HEK293T (cell line): ENCODE measurements around the gene HOXB3.

Experiments
- CTCF ChIA-PET: fragments of 350-600 bp; formaldehyde crosslinking; extraction: SDS; loops from one replicate; lab custom pipeline; 2021; ENCODE audit warnings: antibody characterized with exemption, inconsistent platforms; lab: Yijun Ruan, JAX
- POLR2A ChIA-PET: fragments of 350-600 bp; formaldehyde crosslinking; extraction: SDS; loops from one replicate; lab custom pipeline; 2020; ENCODE audit warnings: antibody characterized with exemption, inconsistent platforms; lab: Yijun Ruan, JAX
- DNase-seq: peaks from one replicate; pipeline ENCODE4 v3.0.0; 2012; ENCODE audit warnings: mixed read lengths; ENCODE audit errors: extremely low spot score
- ARNT ChIP-seq: fragments of 450-650 bp; IDR thresholded peaks from 2 replicates; pipeline ENCODE4 v1.6.1; 2017; ENCODE audit warnings: mild to moderate bottlenecking
- BHLHE40 ChIP-seq: fragments of 450-650 bp; IDR thresholded peaks from 2 replicates; pipeline ENCODE4 v1.6.1; 2016; ENCODE audit warnings: mild to moderate bottlenecking, moderate library complexity, borderline replicate concordance
- CTBP1 ChIP-seq: fragments of 450-650 bp; IDR thresholded peaks from 2 replicates; pipeline ENCODE4 v1.6.1; 2016; ENCODE audit warnings: borderline replicate concordance
- ELF4 ChIP-seq: fragments of 450-650 bp; IDR thresholded peaks from 2 replicates; pipeline ENCODE4 v1.6.1; 2017; ENCODE audit warnings: antibody characterized with exemption
- FOXA1 ChIP-seq: fragments of 450-650 bp; IDR thresholded peaks from 2 replicates; pipeline ENCODE4 v1.6.1; 2016; ENCODE audit warnings: mild to moderate bottlenecking
- FOXK2 ChIP-seq: fragments of 450-650 bp; IDR thresholded peaks from 2 replicates; pipeline ENCODE4 v1.6.1; 2016; ENCODE audit warnings: mild to moderate bottlenecking
- FOXM1 ChIP-seq: fragments of 450-650 bp; IDR thresholded peaks from 2 replicates; pipeline ENCODE4 v1.6.1; 2017; ENCODE audit warnings: mild to moderate bottlenecking, borderline replicate concordance
- HDGF ChIP-seq: fragments of 450-650 bp; IDR thresholded peaks from 2 replicates; pipeline ENCODE4 v1.6.1; 2017; ENCODE audit warnings: antibody characterized with exemption, borderline replicate concordance
- L3MBTL2 ChIP-seq: fragments of 450-650 bp; conservative IDR thresholded peaks from 2 replicates; pipeline ENCODE4 v1.6.1; 2016; ENCODE audit warnings: mild to moderate bottlenecking
- LEF1 ChIP-seq: fragments of 450-650 bp; IDR thresholded peaks from 2 replicates; pipeline ENCODE4 v1.6.1; 2017; ENCODE audit warnings: mild to moderate bottlenecking, borderline replicate concordance
- NFRKB ChIP-seq: fragments of 450-650 bp; IDR thresholded peaks from 2 replicates; pipeline ENCODE4 v1.6.1; 2016; ENCODE audit warnings: mild to moderate bottlenecking, moderate library complexity
- PKNOX1 ChIP-seq: fragments of 450-650 bp; IDR thresholded peaks from 2 replicates; pipeline ENCODE4 v1.6.1; 2016
- SP1 ChIP-seq: fragments of 450-650 bp; IDR thresholded peaks from 2 replicates; pipeline ENCODE4 v1.6.1; 2017
- SUZ12 ChIP-seq: fragments of 450-650 bp; IDR thresholded peaks from 2 replicates; pipeline ENCODE4 v1.6.1; 2016; ENCODE audit warnings: mild to moderate bottlenecking
- TARDBP ChIP-seq: fragments of 450-650 bp; IDR thresholded peaks from 2 replicates; pipeline ENCODE4 v1.6.1; 2016
- ZNF384 ChIP-seq: fragments of 450-650 bp; IDR thresholded peaks from 2 replicates; pipeline ENCODE4 v1.6.1; 2016

Gene HOXB3

GRCh38 chr17:48630009-48630924, 40.2 kb upstream of the HOXB3 start:
- ChIA-PET CTCF (interaction anchor here (0.6 to 1.1 kb wide), 3 partner anchors 370 to 684 kb away, joined by 3 read pairs; no protein-coding TSS in a partner anchor), POLR2A (no interaction called here)
- no peak for TF ChIP-seq CTBP1
- TF ChIP-seq ZNF384 = no peak
- TF ChIP-seq LEF1 = no peak
- DNase-seq = no peak

GRCh38 chr17:48629411-48629759, 39.3 kb upstream of the HOXB3 start:
- ChIA-PET CTCF (interaction anchor here (0.7 to 1.1 kb wide), 3 partner anchors 369 to 717 kb away, joined by 3 to 5 read pairs (median 3); no protein-coding TSS in a partner anchor), POLR2A (interaction anchor here (1.0 kb wide), 1 partner anchor 18 kb away, joined by 4 read pairs; no protein-coding TSS in a partner anchor)
- TF ChIP-seq ZNF384 (no peak), FOXK2 (no peak), NFRKB (no peak), TARDBP (no peak), FOXA1 (no peak), FOXM1 (no peak), BHLHE40 (no peak), ARNT (no peak), LEF1 (no peak), PKNOX1 (no peak), SP1 (no peak), SUZ12 (no peak)
- no peak for DNase-seq

GRCh38 chr17:48628649-48629410, 38.8 kb upstream of the HOXB3 start:
- DNase-seq = no peak
- ChIA-PET POLR2A (interaction anchor here (1.0 to 4.0 kb wide), 2 partner anchors 8 to 18 kb away, joined by 4 to 23 read pairs; no protein-coding TSS in a partner anchor), CTCF (interaction anchor here (0.6 to 1.1 kb wide), 3 partner anchors 277 to 718 kb away, joined by 3 to 5 read pairs (median 4); no protein-coding TSS in a partner anchor)
- TF ChIP-seq CTBP1 (no peak), FOXM1 (no peak), SP1 (no peak), FOXK2 (no peak), TARDBP (no peak), ELF4 (no peak), LEF1 (no peak), L3MBTL2 (no peak), BHLHE40 (no peak), NFRKB (no peak), PKNOX1 (no peak), ZNF384 (no peak), FOXA1 (no peak), ARNT (no peak), HDGF (no peak)

GRCh38 chr17:48627623-48628521, 37.8 kb upstream of the HOXB3 start:
- POLR2A ChIA-PET = interaction anchor here (4.0 kb wide), 1 partner anchor 9 kb away, joined by 23 read pairs; no protein-coding TSS in a partner anchor
- CTCF ChIA-PET = interaction anchor here (3.1 kb wide), 1 partner anchor 9 kb away, joined by 23 read pairs; no protein-coding TSS in a partner anchor
- no peak for TF ChIP-seq SP1
- TF ChIP-seq LEF1 = no peak
- no peak for TF ChIP-seq L3MBTL2
- TF ChIP-seq HDGF = no peak
- no peak for TF ChIP-seq TARDBP
- no peak for TF ChIP-seq BHLHE40
- TF ChIP-seq SUZ12 = no peak
- TF ChIP-seq ARNT = no peak
- TF ChIP-seq PKNOX1 = no peak
- TF ChIP-seq FOXA1 = no peak
- DNase-seq = no peak

GRCh38 chr17:48627118-48627597, 37.1 kb upstream of the HOXB3 start:
- ChIA-PET POLR2A (interaction anchor here (1.1 to 4.0 kb wide), 4 partner anchors 10 to 19 kb away, joined by 4 to 23 read pairs (median 5); partner anchors contain the start of gene HOXB8), CTCF (interaction anchor here (3.1 kb wide), 1 partner anchor 10 kb away, joined by 23 read pairs; no protein-coding TSS in a partner anchor)
- DNase-seq = no peak
- TF ChIP-seq ARNT = no peak
